Esophagus muscularis mucosa (tissue), 4 donors: ENCODE measurements around the gene ZAR1L.
A peak's percentile ranks its signal among the peaks of the same experiment; 100 is the strongest.

Source experiments
- CTCF ChIP-seq, 3 experiments: fragments of 200-600 bp in 2 of 3; fragments of 450-650 bp in 1 of 3; sonication (generic) in 2 of 3; IDR thresholded peaks; one replicate each; pipeline ENCODE4 v1.5.1; 2017 to 2019; ENCODE audit warnings: antibody characterized with exemption in 3 of 3, mild to moderate bottlenecking in 2 of 3, moderate library complexity in 1 of 3
- EP300 ChIP-seq: sonication (generic); formaldehyde crosslinking; IDR thresholded peaks from one replicate; pipeline ENCODE4 v1.6.1; 2017; ENCODE audit warnings: antibody characterized with exemption
- POLR2A ChIP-seq: fragments of 450-650 bp; IDR thresholded peaks from one replicate; pipeline ENCODE4 v1.6.1; 2017; ENCODE audit warnings: antibody characterized with exemption, moderate library complexity, mild to moderate bottlenecking, low read depth
- POLR2AphosphoS5 ChIP-seq, 2 donors: sonication (generic); formaldehyde crosslinking; IDR thresholded peaks; one replicate each; pipeline ENCODE4 v1.6.1; 2017; ENCODE audit warnings: antibody characterized with exemption in 2 of 2

- TF ChIP-seq POLR2AphosphoS5 (IDR thresholded peaks at IDR 0.05) (no peak), CTCF (IDR thresholded peaks at IDR 0.05) (peak in 2 of 3 experiments; percentile 12 to 25), POLR2A (no peak), EP300 (no peak)
Measured at GRCh38 chr13:32259116-32259515, 56.0 kb downstream of the ZAR1L start.
